Skeletal muscle satellite cell (primary cell): Measurements from ENCODE around the gene CCL21.
"Not testable (repeated sequence)": the region's sequence is repeated elsewhere in the genome, so short reads cannot be mapped to it uniquely, and the experiment has no call there.

Source experiments
- H3K27me3 ChIP-seq: 2 replicates; pipeline ENCODE4 v1.7.0; 2013; ENCODE audit warnings: low read length; ENCODE audit not compliant: control insufficient read depth, insufficient read depth
- H3K36me3 ChIP-seq: 2 replicates; pipeline ENCODE4 v1.7.0; 2013; ENCODE audit warnings: mild to moderate bottlenecking, control low read depth, low read length; ENCODE audit not compliant: insufficient read depth
- H3K4me1 ChIP-seq: 2 replicates; pipeline ENCODE4 v1.7.0; 2013; ENCODE audit warnings: low read length; ENCODE audit not compliant: control insufficient read depth, insufficient read depth
- H3K4me2 ChIP-seq: 2 replicates; pipeline ENCODE4 v1.7.0; 2013; ENCODE audit warnings: mild to moderate bottlenecking, low read length
- H3K4me3 ChIP-seq: 2 replicates; pipeline ENCODE4 v1.7.0; 2013; ENCODE audit warnings: low read length
- H3K9ac ChIP-seq: 2 replicates; pipeline ENCODE4 v1.7.0; 2013; ENCODE audit warnings: mild to moderate bottlenecking, low read depth, low read length, moderate library complexity
- H3K9me3 ChIP-seq: replicated peaks from 2 replicates; pipeline ENCODE4 v1.7.0; 2013; ENCODE audit warnings: mild to moderate bottlenecking, control low read depth, low read length

Gene CCL21

GRCh38 chr9:34732478-34732877 lies 22.5 kb upstream of the CCL21 start:
- H3K9ac ChIP-seq = no peak overlapping the region
- H3K4me2 ChIP-seq = no peak overlapping the region
- no peaks in the 10 kb centered on the region for H3K36me3 ChIP-seq
- peaks cover 16% of the 10 kb centered on the region for H3K27me3 ChIP-seq
- H3K4me3 ChIP-seq = no peak overlapping the region
- H3K9me3 ChIP-seq = no peaks in the 10 kb centered on the region
- H3K4me1 ChIP-seq = no peaks in the 10 kb centered on the region

DNA sequence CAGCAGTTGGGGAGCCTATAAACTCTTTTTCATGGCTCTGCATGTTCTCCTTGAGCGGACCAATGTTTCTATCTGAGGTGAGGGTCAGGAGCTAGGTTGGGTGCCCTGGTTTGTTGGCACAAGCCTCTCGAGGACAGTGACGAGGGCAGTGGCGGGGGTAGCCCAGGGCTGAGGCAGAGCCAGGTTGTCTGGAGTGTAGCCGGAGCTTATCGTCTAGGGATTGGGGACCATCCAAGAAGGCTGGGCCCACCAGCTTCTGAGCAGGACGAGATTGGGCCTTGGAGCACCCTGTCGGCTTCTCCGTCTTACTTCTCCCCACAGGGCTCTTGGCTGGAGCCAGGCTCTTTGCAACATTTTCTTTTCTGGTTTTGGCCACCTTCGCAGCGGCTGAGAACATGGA lies 13.2 kb upstream of the CCL21 start:
- Histone ChIP-seq H3K4me2 (no peak overlapping the region), H3K36me3 (no peaks in the 10 kb centered on the region), H3K9me3 (no peaks in the 10 kb centered on the region), H3K27me3 (peaks cover 25% of the 10 kb centered on the region), H3K9ac (no peak overlapping the region), H3K4me1 (no peaks in the 10 kb centered on the region), H3K4me3 (no peak overlapping the region)

DNA sequence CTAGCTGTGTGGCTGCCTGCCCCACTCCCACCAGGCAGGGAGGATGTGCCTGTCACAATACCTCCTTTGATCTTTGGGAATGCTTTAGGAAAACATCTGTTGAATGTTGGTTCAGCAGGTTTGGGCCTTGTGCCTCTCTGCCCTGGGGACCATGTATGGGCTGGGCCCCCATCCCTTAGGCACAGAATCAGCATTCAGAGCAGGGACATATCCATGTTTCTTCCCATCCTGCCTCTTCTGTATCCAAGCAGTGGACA lies 9.8 kb upstream of the CCL21 start:
- peaks cover 26% of the 10 kb centered on the region for H3K27me3 ChIP-seq
- H3K4me3 ChIP-seq, H3K4me1 ChIP-seq, H3K4me2 ChIP-seq, H3K9me3 ChIP-seq, H3K9ac ChIP-seq, H3K36me3 ChIP-seq: not testable (repeated sequence)

GRCh38 chr9:34719021-34719768 lies 9.3 kb upstream of the CCL21 start:
- no peaks in the 10 kb centered on the region for H3K36me3 ChIP-seq
- H3K27me3 ChIP-seq = peaks cover 31% of the 10 kb centered on the region
- no peak overlapping the region for H3K4me2 ChIP-seq
- H3K9ac ChIP-seq = no peak overlapping the region
- no peak overlapping the region for H3K4me3 ChIP-seq
- H3K4me1 ChIP-seq = no peaks in the 10 kb centered on the region
- H3K9me3 ChIP-seq = no peaks in the 10 kb centered on the region

DNA sequence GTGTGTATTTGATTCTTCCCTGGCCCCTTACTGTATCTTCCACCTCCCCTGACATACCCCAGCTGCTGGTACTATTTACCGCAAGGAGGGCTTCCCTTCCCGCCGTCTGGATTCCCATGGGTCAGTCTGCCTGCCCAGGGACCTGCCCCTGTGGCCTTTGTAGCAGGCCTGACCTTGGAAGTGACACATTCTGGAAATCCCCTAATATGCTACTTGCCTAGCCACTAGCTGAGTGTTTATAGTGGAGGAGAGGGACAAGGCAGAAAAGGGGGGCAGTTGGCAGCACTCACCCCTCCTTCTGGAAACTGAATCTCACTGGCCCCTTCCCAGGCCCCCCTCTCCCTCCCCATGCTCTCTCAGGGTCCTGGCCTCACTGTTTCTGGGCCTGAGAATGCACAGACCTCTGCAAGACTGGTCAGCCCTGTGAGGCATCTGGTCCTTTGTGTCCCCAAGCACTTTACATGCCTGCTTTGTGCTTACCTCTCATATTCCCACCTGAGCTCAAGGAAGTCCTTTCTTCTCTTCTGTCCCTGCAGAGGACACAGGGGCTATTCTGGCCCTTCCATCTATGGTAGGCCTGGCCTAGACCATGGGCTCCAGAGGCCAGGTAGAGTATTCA lies 8.2 kb upstream of the CCL21 start:
- no peaks in the 10 kb centered on the region for H3K9me3 ChIP-seq
- no peaks in the 10 kb centered on the region for H3K36me3 ChIP-seq
- H3K4me2 ChIP-seq = no peak overlapping the region
- H3K9ac ChIP-seq = no peak overlapping the region
- H3K4me3 ChIP-seq = no peak overlapping the region
- H3K27me3 ChIP-seq = peaks cover 42% of the 10 kb centered on the region
- H3K4me1 ChIP-seq = no peaks in the 10 kb centered on the region

DNA sequence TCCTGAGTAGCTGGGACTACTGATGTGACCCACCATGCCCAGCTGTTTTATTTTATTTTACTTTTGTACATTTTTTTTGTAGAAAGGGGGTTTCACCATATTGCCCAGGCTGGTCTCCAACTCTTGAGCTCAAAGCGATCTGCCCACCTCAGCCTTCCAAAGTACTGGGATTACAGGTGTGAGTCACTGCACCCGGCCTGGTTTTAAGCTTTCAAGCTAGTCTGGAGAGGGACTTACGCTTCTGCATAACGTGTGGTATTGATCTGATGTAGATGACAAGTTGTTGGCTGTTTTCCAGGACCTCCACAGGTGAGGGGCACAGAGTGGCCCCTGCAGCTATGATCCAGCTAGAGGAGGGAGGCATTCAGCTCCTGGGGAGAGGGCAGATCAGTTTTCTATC lies 6.8 kb upstream of the CCL21 start:
- H3K36me3 ChIP-seq = no peaks in the 10 kb centered on the region
- no peak overlapping the region for H3K4me3 ChIP-seq
- no peak overlapping the region for H3K9ac ChIP-seq
- no peaks in the 10 kb centered on the region for H3K4me1 ChIP-seq
- H3K4me2 ChIP-seq = no peak overlapping the region
- H3K27me3 ChIP-seq = peaks cover 36% of the 10 kb centered on the region
- H3K9me3 ChIP-seq = no peaks in the 10 kb centered on the region

DNA sequence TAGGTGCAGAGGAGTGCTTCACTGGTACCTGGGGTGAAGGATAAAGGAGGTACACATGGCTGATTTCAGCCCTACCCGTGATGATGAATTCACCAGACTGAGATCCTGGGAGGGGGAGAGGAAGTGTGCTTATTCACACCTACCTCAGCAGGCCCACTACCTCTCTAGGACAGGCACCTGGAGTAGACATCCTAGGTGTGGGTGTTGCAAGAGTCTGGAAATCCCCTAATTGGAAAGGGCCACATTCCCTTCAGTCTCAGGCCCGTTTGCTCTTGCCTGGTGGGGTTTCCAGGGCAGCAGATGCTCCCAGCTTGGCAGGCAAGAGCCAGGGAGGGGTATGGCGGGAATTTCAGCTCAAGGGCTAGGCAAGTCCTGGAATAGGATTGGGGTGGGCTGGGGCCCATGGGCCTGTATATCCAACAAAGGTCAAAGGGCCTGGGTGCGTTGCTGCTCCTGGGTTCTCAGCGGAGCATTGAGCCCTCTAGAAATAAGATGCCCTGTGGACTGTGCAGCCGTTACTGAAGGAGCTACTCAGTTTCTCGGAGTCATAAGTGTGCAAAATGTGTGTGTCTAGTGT lies 5.8 kb upstream of the CCL21 start:
- no peaks in the 10 kb centered on the region for H3K9me3 ChIP-seq
- no peak overlapping the region for H3K4me3 ChIP-seq
- H3K27me3 ChIP-seq = peaks cover 35% of the 10 kb centered on the region
- H3K4me2 ChIP-seq = no peak overlapping the region
- H3K9ac ChIP-seq = no peak overlapping the region
- no peaks in the 10 kb centered on the region for H3K36me3 ChIP-seq
- H3K4me1 ChIP-seq = no peaks in the 10 kb centered on the region

GRCh38 chr9:34714007-34714406 lies 4.1 kb upstream of the CCL21 start:
- Histone ChIP-seq H3K27me3 (peaks cover 35% of the 10 kb centered on the region), H3K4me2 (no peak overlapping the region), H3K36me3 (no peaks in the 10 kb centered on the region), H3K4me3 (no peak overlapping the region), H3K4me1 (no peaks in the 10 kb centered on the region), H3K9ac (no peak overlapping the region), H3K9me3 (no peaks in the 10 kb centered on the region)

- Histone ChIP-seq H3K4me1 (no peaks in the 10 kb centered on the region), H3K36me3 (no peaks in the 10 kb centered on the region), H3K4me3 (no peak overlapping the region), H3K9ac (no peak overlapping the region), H3K4me2 (no peak overlapping the region), H3K27me3 (peaks cover 31% of the 10 kb centered on the region), H3K9me3 (no peaks in the 10 kb centered on the region)
These were observed 2.2 kb upstream of the CCL21 start for GRCh38 chr9:34712140-34712539.

GRCh38 chr9:34709196-34709978 lies 549 bp downstream of the CCL21 start:
- Histone ChIP-seq H3K9ac (no peak overlapping the region), H3K4me2 (no peak overlapping the region), H3K9me3 (no peaks in the 10 kb centered on the region), H3K36me3 (no peaks in the 10 kb centered on the region), H3K4me3 (no peak overlapping the region), H3K4me1 (no peaks in the 10 kb centered on the region), H3K27me3 (peaks cover 16% of the 10 kb centered on the region)

GRCh38 chr9:34707130-34707529 lies 2.8 kb downstream of the CCL21 start:
- Histone ChIP-seq H3K9me3 (no peaks in the 10 kb centered on the region), H3K4me2 (no peak overlapping the region), H3K4me1 (no peaks in the 10 kb centered on the region), H3K27me3 (no peaks in the 10 kb centered on the region), H3K9ac (no peak overlapping the region), H3K36me3 (no peaks in the 10 kb centered on the region), H3K4me3 (no peak overlapping the region)
